Epithelial cell of proximal tubule (primary cell): ENCODE measurements around the gene SH3TC1. TPM values are rescaled to one million over a fixed set of nuclear protein-coding genes. Genes with fewer than 3 reads are reported as not detected.

Source experiments
- DNase-seq: peaks from one replicate; pipeline ENCODE4 v3.0.0-alpha.2; 2011; ENCODE audit warnings: low read depth
- H3K4me3 ChIP-seq: 2 replicates; pipeline ENCODE4 v1.5.1; 2011; ENCODE audit warnings: low read depth, mild to moderate bottlenecking, low read length
- CTCF ChIP-seq: conservative IDR thresholded peaks from 2 replicates; pipeline ENCODE4 v1.5.1; 2012; ENCODE audit warnings: low read depth, mild to moderate bottlenecking, low read length
- total RNA-seq: library from RNA; depleted of rRNA; stranded (reverse); fragments of >200 nt; gene quantifications from 2 replicates; pipeline ENCODE4 v1.2.3, GENCODE V29; 2015

SH3TC1 gene
- total RNA-seq, 1 donor from 2014 or later = 8.6 TPM

- no peak for DNase-seq
- no peak for TF ChIP-seq CTCF
- no peak overlapping the region for H3K4me3 ChIP-seq
Observed at GRCh38 chr4:8185930-8186329, 13.2 kb upstream of the SH3TC1 start.

GRCh38 chr4:8188085-8188484 lies 11.0 kb upstream of the SH3TC1 start:
- peak; percentile 13 for TF ChIP-seq CTCF
- DNase-seq = no peak

GRCh38 chr4:8188743-8189550 lies 10.1 kb upstream of the SH3TC1 start:
- no peak for DNase-seq
- no peak overlapping the region for H3K4me3 ChIP-seq
- no peak for TF ChIP-seq CTCF

More at GRCh38 chr4:8188085-8188484, 11.0 kb upstream of the SH3TC1 start:
- no peak overlapping the region for H3K4me3 ChIP-seq

- peak; percentile 5 for TF ChIP-seq CTCF
- no peak for DNase-seq
- H3K4me3 ChIP-seq = no peak overlapping the region
Observed at GRCh38 chr4:8189551-8190466, 9.3 kb upstream of the SH3TC1 start.

- peak overlapping the region; percentile 10 for H3K4me3 ChIP-seq
- TF ChIP-seq CTCF = no peak
- no peak for DNase-seq
Observed at GRCh38 chr4:8191136-8191747, 7.8 kb upstream of the SH3TC1 start.

- no peak overlapping the region for H3K4me3 ChIP-seq
- peak; percentile 35 for TF ChIP-seq CTCF
- DNase-seq = no peak
Observed at GRCh38 chr4:8192748-8193738, 6.0 kb upstream of the SH3TC1 start.
